ENCODE measurements around the gene PAPSS2. TPM values are rescaled to one million over a fixed set of nuclear protein-coding genes. Genes with fewer than 3 reads are reported as not detected.

The PAPSS2 gene
- total and polyA plus RNA-seq, 4 donors: 24.3 to 86.5 (median 59.3) TPM

DNA sequence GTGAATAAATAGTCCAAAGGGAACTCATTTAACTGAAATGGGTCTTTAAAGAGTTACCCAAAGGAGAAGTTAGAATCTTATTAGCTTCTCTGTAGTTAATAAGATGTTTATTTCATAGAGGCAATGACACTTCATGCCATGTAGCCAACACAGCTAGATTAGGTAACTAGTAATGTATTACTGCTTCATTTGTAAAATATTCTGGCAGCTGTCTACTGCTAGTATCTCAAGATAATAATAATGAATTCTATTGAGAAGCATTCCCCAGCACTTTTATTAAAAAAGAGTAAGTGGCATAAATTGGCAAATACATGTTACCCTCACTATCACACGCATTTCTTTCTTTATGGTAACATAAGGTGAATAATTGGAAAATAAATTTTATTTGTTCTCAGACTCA is 10.1 kb downstream of the PAPSS2 start:
- H3K9me3 ChIP-seq (ENCODE audit: control insufficient read depth in 4 of 4, low read length in 3 of 4): no peaks in the 10 kb centered on the region
- peaks cover 4 to 22% (median 10%) of the 10 kb centered on the region in 4 donors for H3K4me1 ChIP-seq (ENCODE audit: control insufficient read depth in 4 of 4, insufficient read depth in 4 of 4, low read length in 3 of 4)
- no peak for DNase-seq (ENCODE audit: low spot score)
- H3K36me3 ChIP-seq (ENCODE audit: control insufficient read depth in 4 of 4, insufficient read depth in 3 of 4, low read depth in 1 of 4, low read length in 3 of 4): peaks cover 0 to 2% (median 0%) of the 10 kb centered on the region in 4 donors
- WGBS: 97% methylated on average over 1 of the region's 1 CpG
- H3K27me3 ChIP-seq (ENCODE audit: control insufficient read depth in 4 of 4, insufficient read depth in 4 of 4, low read length in 3 of 4): no peaks in the 10 kb centered on the region
- TF ChIP-seq EGR1 (IDR thresholded peaks at IDR 0.05; ENCODE audit: low read depth in 2 of 2): no peak
- TF ChIP-seq NR2F2 (IDR thresholded peaks at IDR 0.05): no peak
- no peak for TF ChIP-seq YY1 (IDR thresholded peaks at IDR 0.05)
- TF ChIP-seq ZBTB33 (IDR thresholded peaks at IDR 0.05): no peak
- TF ChIP-seq SP1 (IDR thresholded peaks at IDR 0.05): no peak
- TF ChIP-seq, protein P1, sequence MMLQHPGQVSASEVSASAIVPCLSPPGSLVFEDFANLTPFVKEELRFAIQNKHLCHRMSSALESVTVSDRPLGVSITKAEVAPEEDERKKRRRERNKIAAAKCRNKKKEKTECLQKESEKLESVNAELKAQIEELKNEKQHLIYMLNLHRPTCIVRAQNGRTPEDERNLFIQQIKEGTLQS (IDR thresholded peaks at IDR 0.05): no peak
- no peak for TF ChIP-seq HNF4A (conservative IDR thresholded peaks at IDR 0.05)
- TF ChIP-seq TAF1 (conservative IDR thresholded peaks at IDR 0.05): no peak
- no peak for TF ChIP-seq RXRA (IDR thresholded peaks at IDR 0.05)
- no peak for TF ChIP-seq JUND (IDR thresholded peaks at IDR 0.05)
- no peak for TF ChIP-seq GABPA (IDR thresholded peaks at IDR 0.05 in 1 of 2, conservative IDR thresholded peaks at IDR 0.05 in 1 of 2)
- TF ChIP-seq CTCF (IDR thresholded peaks at IDR 0.05; ENCODE audit: low read depth, low read length, missing input control): no peak
- no peak for TF ChIP-seq RAD21 (IDR thresholded peaks at IDR 0.05)
- TF ChIP-seq, protein P2, sequence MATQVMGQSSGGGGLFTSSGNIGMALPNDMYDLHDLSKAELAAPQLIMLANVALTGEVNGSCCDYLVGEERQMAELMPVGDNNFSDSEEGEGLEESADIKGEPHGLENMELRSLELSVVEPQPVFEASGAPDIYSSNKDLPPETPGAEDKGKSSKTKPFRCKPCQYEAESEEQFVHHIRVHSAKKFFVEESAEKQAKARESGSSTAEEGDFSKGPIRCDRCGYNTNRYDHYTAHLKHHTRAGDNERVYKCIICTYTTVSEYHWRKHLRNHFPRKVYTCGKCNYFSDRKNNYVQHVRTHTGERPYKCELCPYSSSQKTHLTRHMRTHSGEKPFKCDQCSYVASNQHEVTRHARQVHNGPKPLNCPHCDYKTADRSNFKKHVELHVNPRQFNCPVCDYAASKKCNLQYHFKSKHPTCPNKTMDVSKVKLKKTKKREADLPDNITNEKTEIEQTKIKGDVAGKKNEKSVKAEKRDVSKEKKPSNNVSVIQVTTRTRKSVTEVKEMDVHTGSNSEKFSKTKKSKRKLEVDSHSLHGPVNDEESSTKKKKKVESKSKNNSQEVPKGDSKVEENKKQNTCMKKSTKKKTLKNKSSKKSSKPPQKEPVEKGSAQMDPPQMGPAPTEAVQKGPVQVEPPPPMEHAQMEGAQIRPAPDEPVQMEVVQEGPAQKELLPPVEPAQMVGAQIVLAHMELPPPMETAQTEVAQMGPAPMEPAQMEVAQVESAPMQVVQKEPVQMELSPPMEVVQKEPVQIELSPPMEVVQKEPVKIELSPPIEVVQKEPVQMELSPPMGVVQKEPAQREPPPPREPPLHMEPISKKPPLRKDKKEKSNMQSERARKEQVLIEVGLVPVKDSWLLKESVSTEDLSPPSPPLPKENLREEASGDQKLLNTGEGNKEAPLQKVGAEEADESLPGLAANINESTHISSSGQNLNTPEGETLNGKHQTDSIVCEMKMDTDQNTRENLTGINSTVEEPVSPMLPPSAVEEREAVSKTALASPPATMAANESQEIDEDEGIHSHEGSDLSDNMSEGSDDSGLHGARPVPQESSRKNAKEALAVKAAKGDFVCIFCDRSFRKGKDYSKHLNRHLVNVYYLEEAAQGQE (IDR thresholded peaks at IDR 0.05): no peak
- no peak for TF ChIP-seq HNF4G (IDR thresholded peaks at IDR 0.05)
- TF ChIP-seq FOXA1 (IDR thresholded peaks at IDR 0.05): no peak
- TF ChIP-seq, protein P3, sequence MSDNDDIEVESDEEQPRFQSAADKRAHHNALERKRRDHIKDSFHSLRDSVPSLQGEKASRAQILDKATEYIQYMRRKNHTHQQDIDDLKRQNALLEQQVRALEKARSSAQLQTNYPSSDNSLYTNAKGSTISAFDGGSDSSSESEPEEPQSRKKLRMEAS (IDR thresholded peaks at IDR 0.05): no peak
- no peak overlapping the region for H3K4me3 ChIP-seq (ENCODE audit: low read depth in 1 of 3, low read length in 3 of 3)
- H3K9ac ChIP-seq (ENCODE audit: low read depth in 1 of 2, low read length in 2 of 2): no peak overlapping the region
- no peak overlapping the region for H3K27ac ChIP-seq (ENCODE audit: low read depth in 1 of 2, low read length in 2 of 2)

Measured in liver (tissue), 9 donors.